GM19324 (cell line): Measurements from ENCODE around the gene MCOLN3.
"Not testable (repeated sequence)": the region's sequence is repeated elsewhere in the genome, so short reads cannot be mapped to it uniquely, and the experiment has no call there.

Source experiments
- ATAC-seq: cut with Tn5 transposase; IDR thresholded peaks from one replicate; pipeline ENCODE4 v1.9.1; 2021; ENCODE audit warnings: mild to moderate bottlenecking, moderate library complexity; ENCODE audit not compliant: unreplicated experiment, low FRiP score

The MCOLN3 gene

DNA sequence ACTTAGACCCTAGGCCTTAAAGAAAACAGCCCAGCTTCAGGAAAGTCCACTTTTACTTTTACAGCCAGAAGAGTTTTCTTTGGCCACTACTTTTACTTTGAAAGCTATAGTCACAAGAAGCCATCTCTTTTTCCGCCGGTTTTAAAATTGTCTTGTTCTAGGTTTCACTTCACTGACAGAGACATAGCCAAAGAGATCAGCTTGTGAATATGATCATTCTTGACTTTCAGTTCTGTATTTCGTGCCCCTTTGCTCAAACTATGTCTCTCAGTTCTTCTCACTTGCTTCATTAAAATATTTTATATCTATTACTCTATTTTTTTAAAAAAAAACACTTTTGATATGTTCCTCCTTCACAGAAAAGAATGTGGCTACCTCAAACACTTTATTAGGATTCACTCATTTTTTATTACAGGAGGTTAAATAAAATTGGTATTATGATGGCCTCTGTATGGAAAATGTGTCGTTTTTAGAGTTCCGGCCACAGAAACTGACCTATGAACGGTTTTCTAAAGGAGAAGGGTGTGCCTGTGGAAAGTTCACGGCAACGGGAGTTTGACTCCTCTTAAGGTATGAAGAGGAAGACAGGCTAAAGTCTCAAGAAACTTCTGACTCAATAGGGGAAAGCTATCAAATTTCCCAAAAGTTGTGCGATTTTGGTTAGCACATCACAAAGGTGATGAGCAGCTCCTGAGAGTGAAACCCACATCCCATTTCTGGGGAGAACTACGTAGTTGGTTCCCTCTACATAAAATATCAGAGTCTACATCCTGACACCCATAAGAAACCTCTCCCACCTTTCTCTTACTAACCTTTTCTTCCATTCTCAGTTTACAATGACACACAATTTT lies 52.6 kb downstream of the MCOLN3 start:
- peak; percentile 29 for ATAC-seq

DNA sequence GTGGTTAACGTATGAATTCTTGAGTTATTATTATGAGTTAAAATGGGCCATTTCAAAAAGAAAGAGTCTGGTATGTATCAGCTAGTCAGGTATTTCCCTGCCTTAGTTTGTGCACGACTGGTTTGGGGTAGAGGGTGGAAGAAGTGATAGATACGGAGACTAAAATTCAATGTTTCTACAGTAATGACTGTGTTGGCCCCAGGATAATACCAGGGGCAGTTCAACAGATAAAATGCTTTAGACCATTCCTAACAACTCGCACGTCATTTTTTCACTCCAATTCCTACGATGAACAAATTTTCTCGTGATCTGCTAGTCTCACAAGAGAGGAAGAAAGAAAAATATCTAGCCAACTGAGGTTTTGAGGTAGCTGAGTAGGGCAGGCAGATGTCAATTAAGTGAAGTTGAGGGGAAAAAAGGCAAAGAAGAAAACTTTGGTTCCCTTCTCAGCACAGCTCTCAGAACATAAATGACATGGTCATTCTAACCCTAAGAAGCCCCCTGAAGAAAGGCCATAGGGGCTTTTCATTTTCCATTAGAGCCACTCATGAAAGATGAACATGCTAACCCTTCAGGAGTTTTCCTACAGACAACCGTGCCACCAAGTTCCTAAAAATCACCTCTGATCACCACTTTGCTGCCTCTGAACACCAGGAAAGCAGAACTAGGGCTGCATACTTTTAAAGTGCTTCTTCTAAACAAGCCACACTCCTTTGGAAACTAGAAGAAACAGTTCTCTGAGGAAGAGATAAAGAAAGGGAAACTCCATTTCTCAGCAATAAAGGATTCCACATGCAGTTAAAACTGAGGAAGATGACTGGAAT lies 57.0 kb downstream of the MCOLN3 start:
- ATAC-seq, result no peak

DNA sequence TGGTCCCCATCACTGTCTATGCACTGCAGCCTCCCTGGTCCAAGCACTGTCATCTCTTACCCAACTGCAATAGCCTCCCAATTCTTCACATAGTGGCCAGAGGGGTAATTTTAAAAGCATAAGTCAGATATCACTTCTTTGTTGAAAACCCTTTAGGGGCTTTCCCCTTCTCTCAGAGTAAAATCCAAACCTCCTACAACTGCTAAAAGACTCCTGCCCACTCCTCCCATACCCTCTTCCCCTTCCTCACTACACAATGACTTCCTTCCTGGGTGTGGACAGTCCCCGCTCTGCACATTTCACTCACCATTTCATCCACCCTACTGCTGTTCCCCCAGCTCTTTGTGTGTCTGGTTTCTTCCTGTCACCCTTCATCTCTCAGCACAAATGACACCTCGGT lies 59.7 kb downstream of the MCOLN3 start:
- ATAC-seq, result no peak

DNA sequence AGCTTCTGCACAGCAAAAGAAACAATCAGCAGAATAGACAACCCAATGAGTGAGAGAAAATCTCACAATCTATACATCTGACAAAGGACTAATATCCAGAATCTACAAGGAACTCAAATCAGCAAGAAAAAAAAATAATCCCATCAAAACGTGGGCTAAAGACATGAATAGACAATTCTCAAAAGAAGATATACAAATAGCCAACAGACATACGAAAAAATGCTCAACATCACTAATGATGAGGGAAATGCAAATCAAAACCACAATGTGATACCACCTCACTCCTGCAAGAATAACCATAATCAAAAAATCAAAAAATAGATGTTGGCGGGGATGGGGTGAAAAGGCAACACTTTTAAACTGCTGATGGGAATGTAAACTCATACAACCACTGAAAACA lies 61.7 kb downstream of the MCOLN3 start:
- ATAC-seq, result not testable (repeated sequence)

GRCh38 chr1:84985365-84985764 lies 62.9 kb downstream of the MCOLN3 start:
- ATAC-seq, result no peak

- ATAC-seq, result no peak
These were observed 65.9 kb downstream of the MCOLN3 start for GRCh38 chr1:84982395-84982794.

GRCh38 chr1:84975035-84975434 lies 73.3 kb downstream of the MCOLN3 start:
- no peak for ATAC-seq

DNA sequence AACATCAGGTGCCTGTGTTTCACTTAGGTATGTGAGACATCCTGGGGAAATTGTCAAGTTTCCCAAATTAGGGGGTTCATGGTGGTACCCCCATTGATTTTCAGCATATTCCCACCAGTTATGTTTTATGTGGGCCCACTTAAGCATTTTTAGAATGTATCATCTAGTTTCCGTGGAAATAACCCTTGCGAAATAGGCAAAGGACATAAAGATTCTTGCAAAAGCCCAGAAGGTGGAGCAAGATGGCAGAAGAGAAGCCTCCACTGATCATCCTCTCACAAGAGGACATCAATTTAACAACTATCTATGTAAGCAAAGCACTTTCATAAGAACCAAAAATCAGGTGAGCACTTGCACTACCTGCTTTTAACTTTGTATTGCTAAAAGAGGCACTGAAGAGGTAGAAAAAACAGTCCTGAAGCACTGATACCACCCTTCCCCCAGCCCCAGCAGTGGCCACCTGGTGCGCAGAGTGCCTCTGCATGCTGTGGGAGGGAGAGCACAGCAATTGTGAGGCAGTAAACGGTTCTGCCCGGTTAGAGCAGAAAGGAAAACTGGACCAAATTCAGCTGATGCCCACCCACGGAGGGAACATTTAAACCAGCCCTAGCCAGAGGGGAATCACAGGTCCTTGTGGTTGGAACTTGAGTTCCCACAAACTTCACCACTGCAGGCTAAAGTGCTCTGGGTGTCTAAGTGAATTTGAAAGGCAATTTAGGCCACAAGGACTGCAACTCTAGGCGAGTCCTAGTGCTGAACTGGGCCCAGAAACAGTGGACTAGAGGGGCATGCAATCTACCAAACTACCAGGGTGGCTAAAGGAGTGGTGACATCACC lies 74.6 kb downstream of the MCOLN3 start:
- peak; percentile 62 for ATAC-seq

- peak; percentile 55 for ATAC-seq
These were observed 75.8 kb downstream of the MCOLN3 start for GRCh38 chr1:84972377-84972987.

GRCh38 chr1:84971957-84972356 lies 76.3 kb downstream of the MCOLN3 start:
- ATAC-seq, result peak; percentile 39

GRCh38 chr1:84969489-84970250 lies 78.6 kb downstream of the MCOLN3 start:
- ATAC-seq, result no peak

- ATAC-seq, result no peak
These were observed 79.4 kb downstream of the MCOLN3 start for GRCh38 chr1:84968865-84969264.

- ATAC-seq, result no peak
These were observed 80.2 kb downstream of the MCOLN3 start for GRCh38 chr1:84968101-84968500.
